Astrocyte (in vitro differentiated cells and primary cell): Measurements from ENCODE around the gene GLTPD2. TPM values are rescaled to one million over a fixed set of nuclear protein-coding genes. Genes with fewer than 3 reads are reported as not detected.
A peak's percentile ranks its signal among the peaks of the same experiment; 100 is the strongest.
"Not testable (repeated sequence)": the region's sequence is repeated elsewhere in the genome, so short reads cannot be mapped to it uniquely, and the experiment has no call there.

Experiments
- DNase-seq: peaks from one replicate; pipeline ENCODE4 v3.0.0-alpha.2; 2010; ENCODE audit warnings: low read depth
- FAIRE-seq: peaks from 2 replicates; lab custom pipeline; 2011; peaks lifted over from hg19 to GRCh38; lab: Jason Lieb, UNC
- H2AFZ ChIP-seq: 2 replicates; pipeline ENCODE4 v1.6.0; 2012; ENCODE audit warnings: low read depth, low read length, inconsistent platforms
- H3K27ac ChIP-seq: 2 replicates; pipeline ENCODE4 v1.5.1; 2011; ENCODE audit warnings: low read depth, low read length, inconsistent platforms
- H3K27me3 ChIP-seq: 2 replicates; pipeline ENCODE4 v1.6.0; 2011; ENCODE audit warnings: low read length, inconsistent platforms; ENCODE audit not compliant: insufficient read depth
- H3K36me3 ChIP-seq: 2 replicates; pipeline ENCODE4 v1.5.1; 2011; ENCODE audit warnings: low read length, inconsistent platforms; ENCODE audit not compliant: insufficient read depth
- H3K4me1 ChIP-seq: 2 replicates; pipeline ENCODE4 v1.5.1; 2011; ENCODE audit warnings: low read length, inconsistent platforms; ENCODE audit not compliant: insufficient read depth
- H3K4me2 ChIP-seq: 2 replicates; pipeline ENCODE4 v1.6.0; 2012; ENCODE audit warnings: low read length, inconsistent platforms
- H3K4me3 ChIP-seq: 2 replicates; pipeline ENCODE4 v1.5.1; 2011; ENCODE audit warnings: low read depth, mild to moderate bottlenecking, low read length, inconsistent platforms; ENCODE audit not compliant: insufficient read depth
- H3K79me2 ChIP-seq: 2 replicates; pipeline ENCODE4 v1.6.0; 2012; ENCODE audit warnings: mild to moderate bottlenecking, low read length, inconsistent platforms; ENCODE audit not compliant: insufficient read depth
- H3K9ac ChIP-seq: 2 replicates; pipeline ENCODE4 v1.6.0; 2012; ENCODE audit warnings: mild to moderate bottlenecking, low read length, inconsistent platforms
- H3K9me3 ChIP-seq: 2 replicates; pipeline ENCODE4 v1.5.1; 2012; ENCODE audit warnings: low read depth, mild to moderate bottlenecking, low read length, inconsistent platforms; ENCODE audit not compliant: insufficient read depth
- H4K20me1 ChIP-seq: 2 replicates; pipeline ENCODE4 v1.6.0; 2012; ENCODE audit warnings: low read length, inconsistent platforms; ENCODE audit not compliant: insufficient read depth
- H3K27ac Mint-ChIP-seq: one replicate; pipeline ENCODE4 v1.8.0; 2021; ENCODE audit warnings: mild to moderate bottlenecking, mixed read lengths; ENCODE audit not compliant: unreplicated experiment
- H3K27me3 Mint-ChIP-seq: one replicate; pipeline ENCODE4 v1.8.0; 2021; ENCODE audit warnings: low read depth, mixed read lengths; ENCODE audit not compliant: unreplicated experiment
- H3K36me3 Mint-ChIP-seq: one replicate; pipeline ENCODE4 v1.8.0; 2021; ENCODE audit warnings: low read depth, mixed read lengths; ENCODE audit not compliant: unreplicated experiment
- H3K4me1 Mint-ChIP-seq: one replicate; pipeline ENCODE4 v1.8.0; 2021; ENCODE audit warnings: low read depth, mixed read lengths; ENCODE audit not compliant: unreplicated experiment
- H3K4me3 Mint-ChIP-seq: one replicate; pipeline ENCODE4 v1.8.0; 2021; ENCODE audit warnings: mild to moderate bottlenecking, moderate library complexity, mixed read lengths; ENCODE audit not compliant: unreplicated experiment
- H3K9me3 Mint-ChIP-seq: one replicate; pipeline ENCODE4 v1.8.0; 2021; ENCODE audit warnings: mild to moderate bottlenecking, mixed read lengths; ENCODE audit not compliant: unreplicated experiment
- CTCF ChIP-seq: IDR thresholded peaks from 2 replicates; pipeline ENCODE4 v1.5.1; 2011; ENCODE audit warnings: low read depth, mild to moderate bottlenecking, inconsistent platforms, low read length, moderate library complexity; ENCODE audit not compliant: insufficient read depth
- EZH2 ChIP-seq: IDR thresholded peaks from 2 replicates; pipeline ENCODE4 v1.6.1; 2012; ENCODE audit warnings: mild to moderate bottlenecking, low read length, inconsistent platforms; ENCODE audit not compliant: insufficient read depth
- total RNA-seq: library from RNA; stranded (reverse); gene quantifications from 2 replicates; pipeline ENCODE4 v1.2.1, GENCODE V29; 2021

The GLTPD2 gene
- total RNA-seq, 1 donor from 2014 or later: not detected

- Mint-ChIP-seq H3K27ac (no peak overlapping the region), H3K9me3 (no peaks in the 10 kb centered on the region), H3K27me3 (no peaks in the 10 kb centered on the region), H3K36me3 (peaks cover 9% of the 10 kb centered on the region), H3K4me3 (no peak overlapping the region), H3K4me1 (no peaks in the 10 kb centered on the region)
- no peak overlapping the region for H3K4me2 ChIP-seq
- no peaks in the 10 kb centered on the region for H3K9me3 ChIP-seq
- FAIRE-seq (no peak), DNase-seq (no peak)
- no peaks in the 10 kb centered on the region for H3K79me2 ChIP-seq
- H3K9ac ChIP-seq: no peak overlapping the region
- no peaks in the 10 kb centered on the region for H4K20me1 ChIP-seq
- no peaks in the 10 kb centered on the region for H3K27me3 ChIP-seq
- no peak overlapping the region for H3K27ac ChIP-seq
- no peaks in the 10 kb centered on the region for H3K36me3 ChIP-seq
- H3K4me1 ChIP-seq: no peaks in the 10 kb centered on the region
- no peak overlapping the region for H2AFZ ChIP-seq
- H3K4me3 ChIP-seq: no peak overlapping the region
- TF ChIP-seq EZH2: no peak
- no peak for TF ChIP-seq CTCF
Observed at GRCh38 chr17:4827399-4827798, 38.6 kb downstream of the GLTPD2 start.

GRCh38 chr17:4832829-4833177 lies 44.0 kb downstream of the GLTPD2 start:
- peaks cover 19% of the 10 kb centered on the region for H3K4me1 Mint-ChIP-seq
- H2AFZ ChIP-seq: peak overlapping the region; percentile 89
- FAIRE-seq: not testable (repeated sequence)

GRCh38 chr17:4833178-4833940 lies 44.6 kb downstream of the GLTPD2 start, which contains the start of gene MINK1:
Gene MINK1 (plus strand): TSS chr17:4833340. CDS start chr17:4833584, 244 bp downstream.
- Histone ChIP-seq H3K27ac (peak within 1 kb of the TSS; percentile 78), H3K27me3 (no peaks in the 10 kb centered on the region), H4K20me1 (peaks cover 44% of the 10 kb centered on the region), H3K9me3 (no peaks in the 10 kb centered on the region), H3K4me2 (peak within 1 kb of the TSS; percentile 100), H3K4me3 (peak within 1 kb of the TSS; percentile 76), H3K79me2 (peaks cover 48% of the 10 kb centered on the region), H2AFZ (peak within 1 kb of the TSS; percentile 89), H3K4me1 (peaks cover 11% of the 10 kb centered on the region), H3K9ac (peak within 1 kb of the TSS; percentile 86), H3K36me3 (no peaks in the 10 kb centered on the region)
- DNase-seq (peak; percentile 72), FAIRE-seq (no peak)
- Mint-ChIP-seq H3K27me3 (no peaks in the 10 kb centered on the region), H3K4me1 (peaks cover 19% of the 10 kb centered on the region), H3K4me3 (peak within 1 kb of the TSS; percentile 91), H3K36me3 (peaks cover 8% of the 10 kb centered on the region), H3K27ac (peak within 1 kb of the TSS; percentile 94), H3K9me3 (no peaks in the 10 kb centered on the region)
- TF ChIP-seq EZH2 (no peak), CTCF (no peak)

More at GRCh38 chr17:4832829-4833177, 44.0 kb downstream of the GLTPD2 start:
- Histone ChIP-seq H3K27ac (peak overlapping the region; percentile 78), H4K20me1 (peaks cover 39% of the 10 kb centered on the region), H3K4me1 (peaks cover 11% of the 10 kb centered on the region), H3K79me2 (peaks cover 43% of the 10 kb centered on the region), H3K9ac (peak overlapping the region; percentile 86), H3K4me3 (peak overlapping the region; percentile 76), H3K4me2 (peak overlapping the region; percentile 100)
- H3K27me3 Mint-ChIP-seq, H3K27me3 ChIP-seq, H3K36me3 Mint-ChIP-seq, DNase-seq, H3K36me3 ChIP-seq, H3K9me3 Mint-ChIP-seq, H3K9me3 ChIP-seq: not testable (repeated sequence)
- Mint-ChIP-seq H3K4me3 (peak overlapping the region; percentile 91), H3K27ac (peak overlapping the region; percentile 94)
